ENCODE data around the gene ARHGAP28. TPM values are rescaled to one million over a fixed set of nuclear protein-coding genes. Genes with fewer than 3 reads are reported as not detected.

Gene ARHGAP28
- total RNA-seq, 6 donors from 2014 or later: 4.1 to 18.9 (median 11.3) TPM

DNA sequence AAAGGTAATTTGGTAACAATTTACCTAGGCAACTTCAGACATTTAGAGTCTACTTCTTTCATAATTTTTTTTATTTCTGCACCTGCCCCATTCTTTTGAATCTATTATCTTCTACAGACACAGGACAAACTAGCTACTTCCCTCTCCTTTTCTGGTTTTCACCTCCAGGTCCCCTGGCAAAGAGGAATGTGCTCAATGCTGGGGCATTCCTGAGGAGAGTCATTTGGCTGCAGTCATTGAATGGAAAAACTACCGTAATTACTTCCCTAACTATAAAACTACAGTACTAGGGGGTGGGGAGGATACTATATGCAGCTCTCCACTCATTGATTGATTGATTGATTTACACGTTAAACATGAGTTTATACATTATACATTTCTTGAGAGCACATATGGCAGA, 11.2 kb upstream of the ARHGAP28 start:
- no peak for ATAC-seq (ENCODE audit: low FRiP score in 2 of 2)
- 69 to 73% methylated on average over 2 of the region's 2 CpGs for WGBS, 2 donors
- Histone ChIP-seq H3K36me3 (no peaks in the 10 kb centered on the region), H3K27ac (no peak overlapping the region), H3K27me3 (no peaks in the 10 kb centered on the region), H3K4me3 (no peak overlapping the region), H3K9me3 (no peaks in the 10 kb centered on the region), H3K4me1 (no peaks in the 10 kb centered on the region)
- no peak for DNase-seq
- no peak for TF ChIP-seq EP300 (IDR thresholded peaks at IDR 0.05)
- TF ChIP-seq POLR2A (IDR thresholded peaks at IDR 0.05): no peak
- TF ChIP-seq POLR2AphosphoS5 (IDR thresholded peaks at IDR 0.05): no peak
- TF ChIP-seq CTCF (IDR thresholded peaks at IDR 0.05): no peak

GRCh38 chr18:6719098-6719846, 10.2 kb upstream of the ARHGAP28 start:
- Histone ChIP-seq H3K27me3 (no peaks in the 10 kb centered on the region), H3K4me1 (no peaks in the 10 kb centered on the region), H3K36me3 (no peaks in the 10 kb centered on the region), H3K27ac (no peak overlapping the region), H3K4me3 (no peak overlapping the region), H3K9me3 (no peaks in the 10 kb centered on the region)
- no peak for ATAC-seq (ENCODE audit: low FRiP score in 2 of 2)
- no peak for DNase-seq
- WGBS, 2 donors: 65 to 74% methylated on average over 4 of the region's 4 CpGs
- no peak for TF ChIP-seq POLR2AphosphoS5 (IDR thresholded peaks at IDR 0.05)
- no peak for TF ChIP-seq POLR2A (IDR thresholded peaks at IDR 0.05)
- no peak for TF ChIP-seq EP300 (IDR thresholded peaks at IDR 0.05)
- no peak for TF ChIP-seq CTCF (IDR thresholded peaks at IDR 0.05)

DNA sequence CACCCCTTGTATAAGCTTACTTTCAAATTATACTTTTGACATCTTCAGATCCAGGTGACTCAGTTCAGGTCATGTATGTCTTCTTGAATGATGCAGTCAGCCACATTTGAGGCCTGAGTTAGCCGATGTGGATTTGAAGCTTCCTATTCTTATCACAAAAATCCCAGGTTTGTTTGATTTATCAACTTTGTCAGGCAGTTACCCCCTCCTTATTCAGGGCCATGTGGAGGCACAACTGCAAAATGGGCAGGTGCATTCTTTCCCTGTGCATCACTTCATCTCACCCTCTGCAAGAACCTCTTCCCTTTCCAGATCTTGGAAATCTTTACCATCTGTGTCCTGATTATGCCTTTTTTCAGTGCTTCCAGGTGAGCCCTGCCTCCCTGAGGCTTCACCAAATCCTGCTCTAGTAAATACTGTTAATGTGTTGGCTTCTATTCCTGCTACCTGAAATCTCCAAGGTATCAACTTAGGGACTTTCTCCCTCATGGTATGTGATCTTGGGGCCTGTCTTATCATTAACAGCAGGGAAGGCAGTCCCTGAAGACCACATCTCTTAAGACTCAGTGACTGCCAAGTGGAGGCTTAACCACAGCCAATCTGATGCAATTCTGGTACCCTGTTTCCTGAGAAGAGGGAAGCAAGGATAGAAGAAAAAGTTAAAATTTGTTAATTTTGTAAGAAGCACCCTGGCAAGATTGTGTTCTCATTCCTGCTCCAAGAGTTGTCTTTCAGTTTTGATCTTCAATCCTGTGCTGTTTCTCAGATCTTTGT, 9.4 kb upstream of the ARHGAP28 start:
- H3K27ac ChIP-seq: no peak overlapping the region
- DNase-seq (no peak), ATAC-seq (ENCODE audit: low FRiP score in 2 of 2) (no peak)
- H3K27me3 ChIP-seq: no peaks in the 10 kb centered on the region
- no peak for TF ChIP-seq POLR2A (IDR thresholded peaks at IDR 0.05)
- no peak for TF ChIP-seq POLR2AphosphoS5 (IDR thresholded peaks at IDR 0.05)
- TF ChIP-seq EP300 (IDR thresholded peaks at IDR 0.05): no peak
- WGBS, 2 donors: 25 to 50% methylated on average over 1 of the region's 1 CpG
- no peaks in the 10 kb centered on the region for H3K4me1 ChIP-seq
- H3K9me3 ChIP-seq: no peaks in the 10 kb centered on the region
- no peak overlapping the region for H3K4me3 ChIP-seq
- H3K36me3 ChIP-seq: no peaks in the 10 kb centered on the region

GRCh38 chr18:6721755-6722154, 7.8 kb upstream of the ARHGAP28 start:
- DNase-seq (no peak), ATAC-seq (ENCODE audit: low FRiP score in 2 of 2) (no peak)
- Histone ChIP-seq H3K27ac (no peak overlapping the region), H3K36me3 (no peaks in the 10 kb centered on the region), H3K9me3 (no peaks in the 10 kb centered on the region), H3K27me3 (no peaks in the 10 kb centered on the region), H3K4me3 (no peak overlapping the region), H3K4me1 (no peaks in the 10 kb centered on the region)
- TF ChIP-seq POLR2A (IDR thresholded peaks at IDR 0.05) (no peak), CTCF (IDR thresholded peaks at IDR 0.05) (no peak), POLR2AphosphoS5 (IDR thresholded peaks at IDR 0.05) (no peak), EP300 (IDR thresholded peaks at IDR 0.05) (no peak)
- 78 to 84% methylated on average over 1 of the region's 1 CpG for WGBS, 2 donors

DNA sequence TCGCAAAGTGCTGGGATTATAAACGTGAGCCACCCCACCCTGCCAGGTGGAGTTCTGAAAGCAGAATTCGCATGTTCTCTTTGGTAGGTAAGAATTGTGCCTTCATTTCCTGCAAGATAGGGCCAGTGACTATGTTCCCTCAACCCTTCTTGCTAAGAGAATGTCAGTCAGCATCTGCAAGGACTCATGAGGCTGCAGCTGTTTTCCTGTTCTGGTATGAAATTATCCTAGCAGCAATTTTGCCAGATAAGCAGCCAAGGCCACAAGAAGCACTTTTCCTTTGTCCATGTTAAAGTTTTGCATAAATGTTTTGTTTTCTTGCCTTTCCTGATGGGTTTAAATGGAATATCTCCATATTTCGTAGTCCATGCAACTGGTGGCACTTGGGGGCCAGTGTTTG, 6.8 kb upstream of the ARHGAP28 start:
- H3K27ac ChIP-seq: no peak overlapping the region
- H3K27me3 ChIP-seq: no peaks in the 10 kb centered on the region
- no peaks in the 10 kb centered on the region for H3K36me3 ChIP-seq
- no peak for DNase-seq
- 85 to 87% methylated on average over 4 of the region's 4 CpGs for WGBS, 2 donors
- H3K4me1 ChIP-seq: no peaks in the 10 kb centered on the region
- ATAC-seq (ENCODE audit: low FRiP score in 2 of 2): no peak
- H3K9me3 ChIP-seq: no peaks in the 10 kb centered on the region
- TF ChIP-seq CTCF (IDR thresholded peaks at IDR 0.05) (no peak), EP300 (IDR thresholded peaks at IDR 0.05) (no peak), POLR2A (IDR thresholded peaks at IDR 0.05) (no peak), POLR2AphosphoS5 (IDR thresholded peaks at IDR 0.05) (no peak)
- H3K4me3 ChIP-seq: no peak overlapping the region

All from upper lobe of left lung (tissue), 6 donors.